KOPT-K1 (cell line): ENCODE results near the gene IRF6.
A peak's percentile ranks its signal among the peaks of the same experiment; 100 is the strongest.

Source experiments
- H3K27ac ChIP-seq: fragments of 200-600 bp; sonication (generic); 2 replicates; pipeline ENCODE4 v1.5.1; 2016; ENCODE audit warnings: antibody characterized with exemption, mild to moderate bottlenecking, low read depth, low read length; ENCODE audit not compliant: poor library complexity, severe bottlenecking
- H3K36me3 ChIP-seq: fragments of 200-600 bp; sonication (generic); 2 replicates; pipeline ENCODE4 v1.5.1; 2017; ENCODE audit warnings: antibody characterized with exemption, mild to moderate bottlenecking, low read length, moderate library complexity; ENCODE audit not compliant: insufficient read depth
- H3K9me3 ChIP-seq: fragments of 200-600 bp; sonication (generic); 2 replicates; pipeline ENCODE4 v1.5.1; 2017; ENCODE audit warnings: antibody characterized with exemption, low read length, mild to moderate bottlenecking; ENCODE audit not compliant: insufficient read depth, poor library complexity, severe bottlenecking

IRF6 gene

GRCh38 chr1:209785592-209785991, 20.4 kb downstream of the IRF6 start:
- Histone ChIP-seq H3K36me3 (peaks cover 27% of the 10 kb centered on the region), H3K27ac (no peak overlapping the region), H3K9me3 (no peaks in the 10 kb centered on the region)

- peaks cover 38% of the 10 kb centered on the region for H3K36me3 ChIP-seq
- peak within 1 kb of the TSS; percentile 77 for H3K27ac ChIP-seq
- H3K9me3 ChIP-seq = no peaks in the 10 kb centered on the region
These were observed 21.4 kb downstream of the IRF6 start, which contains the start of gene C1orf74 for GRCh38 chr1:209784265-209785169. Gene C1orf74 (minus strand): TSS chr1:209784559. CDS start chr1:209783634, 925 bp downstream.

- H3K9me3 ChIP-seq = no peaks in the 10 kb centered on the region
- H3K36me3 ChIP-seq = peaks cover 49% of the 10 kb centered on the region
- H3K27ac ChIP-seq = peak overlapping the region; percentile 77
These were observed 22.6 kb downstream of the IRF6 start for GRCh38 chr1:209783386-209783785.

GRCh38 chr1:209780268-209780667, 25.7 kb downstream of the IRF6 start:
- no peaks in the 10 kb centered on the region for H3K9me3 ChIP-seq
- peaks cover 80% of the 10 kb centered on the region for H3K36me3 ChIP-seq
- no peak overlapping the region for H3K27ac ChIP-seq

- peaks cover 100% of the 10 kb centered on the region for H3K36me3 ChIP-seq
- H3K9me3 ChIP-seq = no peaks in the 10 kb centered on the region
- H3K27ac ChIP-seq = no peak overlapping the region
These were observed 27.8 kb downstream of the IRF6 start for GRCh38 chr1:209778102-209778501.

GRCh38 chr1:209777587-209777986, 28.4 kb downstream of the IRF6 start:
- Histone ChIP-seq H3K27ac (no peak overlapping the region), H3K9me3 (no peaks in the 10 kb centered on the region), H3K36me3 (peaks cover 100% of the 10 kb centered on the region)

- H3K9me3 ChIP-seq = no peaks in the 10 kb centered on the region
- no peak overlapping the region for H3K27ac ChIP-seq
- peaks cover 87% of the 10 kb centered on the region for H3K36me3 ChIP-seq
These were observed 30.3 kb downstream of the IRF6 start for GRCh38 chr1:209775678-209776077.

- Histone ChIP-seq H3K27ac (no peak overlapping the region), H3K36me3 (peaks cover 76% of the 10 kb centered on the region), H3K9me3 (no peaks in the 10 kb centered on the region)
These were observed 31.4 kb downstream of the IRF6 start for GRCh38 chr1:209774592-209774991.

GRCh38 chr1:209772126-209772525, 33.8 kb downstream of the IRF6 start:
- Histone ChIP-seq H3K36me3 (peaks cover 56% of the 10 kb centered on the region), H3K27ac (no peak overlapping the region), H3K9me3 (no peaks in the 10 kb centered on the region)

GRCh38 chr1:209770636-209771415, 35.1 kb downstream of the IRF6 start:
- H3K27ac ChIP-seq = peak overlapping the region; percentile 88
- H3K36me3 ChIP-seq = peaks cover 56% of the 10 kb centered on the region
- no peaks in the 10 kb centered on the region for H3K9me3 ChIP-seq

GRCh38 chr1:209769971-209770370, 36.0 kb downstream of the IRF6 start:
- Histone ChIP-seq H3K36me3 (peaks cover 56% of the 10 kb centered on the region), H3K9me3 (no peaks in the 10 kb centered on the region), H3K27ac (peak overlapping the region; percentile 88)

GRCh38 chr1:209769171-209769904, 36.6 kb downstream of the IRF6 start:
- peaks cover 56% of the 10 kb centered on the region for H3K36me3 ChIP-seq
- H3K9me3 ChIP-seq = no peaks in the 10 kb centered on the region
- H3K27ac ChIP-seq = peak overlapping the region; percentile 88

GRCh38 chr1:209768354-209768774, 37.6 kb downstream of the IRF6 start:
- Histone ChIP-seq H3K36me3 (peaks cover 56% of the 10 kb centered on the region), H3K27ac (peak overlapping the region; percentile 88), H3K9me3 (no peaks in the 10 kb centered on the region)

- H3K9me3 ChIP-seq = no peaks in the 10 kb centered on the region
- H3K27ac ChIP-seq = peak overlapping the region; percentile 88
- peaks cover 56% of the 10 kb centered on the region for H3K36me3 ChIP-seq
These were observed 38.2 kb downstream of the IRF6 start for GRCh38 chr1:209767706-209768105.

GRCh38 chr1:209767096-209767495, 38.8 kb downstream of the IRF6 start:
- peaks cover 56% of the 10 kb centered on the region for H3K36me3 ChIP-seq
- H3K27ac ChIP-seq = peak overlapping the region; percentile 88
- H3K9me3 ChIP-seq = no peaks in the 10 kb centered on the region
